ENCODE results near the gene APOBEC2. TPM values are rescaled to one million over a fixed set of nuclear protein-coding genes. Genes with fewer than 3 reads are reported as not detected.
A peak's percentile ranks its signal among the peaks of the same experiment; 100 is the strongest.

The APOBEC2 gene
- total and polyA plus RNA-seq, 2 of the 13 experiments (the other 11 are each of a cell fraction or from before 2014, with no cell fraction given): 0.09 TPM; not detected in 1

DNA sequence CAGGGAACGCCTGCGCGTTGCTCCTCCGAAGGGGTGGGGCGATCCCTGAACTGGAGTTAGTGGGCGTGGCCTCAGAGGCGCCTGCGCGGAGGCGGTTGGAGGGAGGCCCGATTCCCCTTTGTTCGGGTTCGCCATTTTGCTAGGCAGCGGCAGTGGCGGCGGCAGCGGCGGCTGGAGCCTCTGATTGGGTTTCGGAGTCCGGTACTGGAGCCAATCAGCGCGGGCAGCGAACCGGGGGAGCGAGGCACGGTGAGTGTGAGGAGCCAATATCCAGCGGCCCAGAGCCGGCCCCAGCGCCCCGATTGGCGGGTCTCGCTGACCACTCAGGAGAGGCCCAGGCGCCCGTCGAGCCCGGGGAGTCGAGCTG is 19.8 kb downstream of the APOBEC2 start, which contains the start of gene NFYA (continued):
- TF ChIP-seq, protein P1, sequence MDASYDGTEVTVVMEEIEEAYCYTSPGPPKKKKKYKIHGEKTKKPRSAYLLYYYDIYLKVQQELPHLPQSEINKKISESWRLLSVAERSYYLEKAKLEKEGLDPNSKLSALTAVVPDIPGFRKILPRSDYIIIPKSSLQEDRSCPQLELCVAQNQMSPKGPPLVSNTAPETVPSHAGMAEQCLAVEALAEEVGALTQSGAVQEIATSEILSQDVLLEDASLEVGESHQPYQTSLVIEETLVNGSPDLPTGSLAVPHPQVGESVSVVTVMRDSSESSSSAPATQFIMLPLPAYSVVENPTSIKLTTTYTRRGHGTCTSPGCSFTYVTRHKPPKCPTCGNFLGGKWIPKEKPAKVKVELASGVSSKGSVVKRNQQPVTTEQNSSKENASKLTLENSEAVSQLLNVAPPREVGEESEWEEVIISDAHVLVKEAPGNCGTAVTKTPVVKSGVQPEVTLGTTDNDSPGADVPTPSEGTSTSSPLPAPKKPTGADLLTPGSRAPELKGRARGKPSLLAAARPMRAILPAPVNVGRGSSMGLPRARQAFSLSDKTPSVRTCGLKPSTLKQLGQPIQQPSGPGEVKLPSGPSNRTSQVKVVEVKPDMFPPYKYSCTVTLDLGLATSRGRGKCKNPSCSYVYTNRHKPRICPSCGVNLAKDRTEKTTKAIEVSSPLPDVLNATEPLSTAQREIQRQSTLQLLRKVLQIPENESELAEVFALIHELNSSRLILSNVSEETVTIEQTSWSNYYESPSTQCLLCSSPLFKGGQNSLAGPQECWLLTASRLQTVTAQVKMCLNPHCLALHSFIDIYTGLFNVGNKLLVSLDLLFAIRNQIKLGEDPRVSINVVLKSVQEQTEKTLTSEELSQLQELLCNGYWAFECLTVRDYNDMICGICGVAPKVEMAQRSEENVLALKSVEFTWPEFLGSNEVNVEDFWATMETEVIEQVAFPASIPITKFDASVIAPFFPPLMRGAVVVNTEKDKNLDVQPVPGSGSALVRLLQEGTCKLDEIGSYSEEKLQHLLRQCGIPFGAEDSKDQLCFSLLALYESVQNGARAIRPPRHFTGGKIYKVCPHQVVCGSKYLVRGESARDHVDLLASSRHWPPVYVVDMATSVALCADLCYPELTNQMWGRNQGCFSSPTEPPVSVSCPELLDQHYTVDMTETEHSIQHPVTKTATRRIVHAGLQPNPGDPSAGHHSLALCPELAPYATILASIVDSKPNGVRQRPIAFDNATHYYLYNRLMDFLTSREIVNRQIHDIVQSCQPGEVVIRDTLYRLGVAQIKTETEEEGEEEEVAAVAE (CRISPR knock-in tag; IDR thresholded peaks at IDR 0.05; ENCODE audit: borderline replicate concordance): peak; percentile 29; the same call in 1 of the 2 replicates
- TF ChIP-seq, protein P2, sequence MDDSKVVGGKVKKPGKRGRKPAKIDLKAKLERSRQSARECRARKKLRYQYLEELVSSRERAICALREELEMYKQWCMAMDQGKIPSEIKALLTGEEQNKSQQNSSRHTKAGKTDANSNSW (CRISPR knock-in tag; IDR thresholded peaks at IDR 0.05; ENCODE audit: borderline replicate concordance): no peak

DNA sequence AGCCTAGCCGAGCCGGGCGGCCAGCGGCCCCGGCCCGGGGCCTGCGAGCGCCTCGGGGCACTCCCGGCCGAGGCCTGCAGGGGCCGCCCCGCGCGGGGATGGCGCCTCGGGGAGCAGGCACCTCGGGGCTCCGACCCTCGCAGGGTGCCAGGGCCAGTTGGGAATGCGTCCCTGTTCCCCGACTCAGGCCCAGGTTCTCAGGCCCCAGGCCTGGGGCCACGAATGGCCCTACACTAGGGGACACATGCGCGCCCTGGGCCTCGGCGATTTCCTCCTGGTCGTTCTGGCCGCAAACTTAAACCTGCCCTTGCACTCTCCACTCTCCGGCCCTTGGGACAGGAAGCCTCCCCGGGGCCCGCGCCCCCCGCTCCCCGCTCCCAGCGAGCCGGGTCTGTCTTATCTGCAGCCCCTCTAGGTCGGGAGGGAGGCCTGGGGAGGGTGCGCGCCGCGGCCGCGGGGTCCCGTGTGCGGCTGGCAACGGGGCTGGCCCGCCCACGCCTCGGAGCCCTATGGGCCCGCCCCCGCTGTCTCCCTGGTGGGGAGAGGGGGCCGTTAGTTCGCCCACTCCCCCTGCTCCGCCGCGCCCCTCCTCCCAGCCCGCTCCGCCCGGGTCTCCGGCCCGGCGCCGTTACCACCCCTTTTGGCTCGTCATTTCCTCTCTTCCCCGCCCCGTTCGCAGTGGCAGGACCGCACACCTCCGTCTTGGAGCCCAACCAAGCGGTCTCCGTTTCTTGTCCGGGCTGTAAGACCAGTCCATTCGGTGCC is 20.4 kb downstream of the APOBEC2 start:
- no peak overlapping the region for H2AFZ ChIP-seq (ENCODE audit: low read length)
- peaks cover 43% of the 10 kb centered on the region for H3K4me1 ChIP-seq (ENCODE audit: insufficient read depth, low read length)
- POLR2A ChIA-PET: interaction anchor here (1.0 to 3.0 kb wide), 18 partner anchors 10 to 1490 kb away, joined by 3 to 46 read pairs (median 5); partner anchors contain the start of genes TSPO2, UBR2 and UNC5CL
- H3K9me3 ChIP-seq (ENCODE audit: low read length): no peaks in the 10 kb centered on the region
- H3K79me2 ChIP-seq (ENCODE audit: insufficient read depth, low read length): peaks cover 56% of the 10 kb centered on the region
- DNase-seq (ENCODE audit: low spot score) (peak; percentile 86), FAIRE-seq (no peak), ATAC-seq (peak; percentile 47)
- peaks cover 0 to 12% of the 10 kb centered on the region in 2 experiments; a peak in 3 of 5 replicates for H3K36me3 ChIP-seq (replicated peaks in 1 of 2; ENCODE audit: control insufficient read depth in 1 of 2, insufficient read depth in 2 of 2, low read length in 2 of 2)
- CTCF ChIA-PET (ENCODE audit: low intra/inter-chr PET ratio, low total read pairs): no interaction called here
- in situ Hi-C loops (cut with HindIII; ENCODE audit: extremely low pct_ligation_motif_present, low pct_unique_long_range_greater_than_20kb) (loop anchor here (5.0 kb wide), 1 partner anchor 76 kb away; no protein-coding TSS in a partner anchor), intact Hi-C loops (cut with micrococcal nuclease; ENCODE audit: unreplicated experiment) (loop anchor here (2.0 kb wide), 2 partner anchors 115 to 175 kb away; no protein-coding TSS in a partner anchor)
- no peaks in the 10 kb centered on the region; a peak in 2 of 5 replicates for H3K27me3 ChIP-seq (ENCODE audit: control insufficient read depth in 1 of 2, insufficient read depth in 2 of 2, low read length in 2 of 2)
- peak overlapping the region; percentile 99 for H3K9ac ChIP-seq (ENCODE audit: insufficient read depth, low read depth, low read length)
- H3K4me2 ChIP-seq (ENCODE audit: low read depth, low read length): peak overlapping the region; percentile 93
- H4K20me1 ChIP-seq (ENCODE audit: insufficient read depth, low read length): peaks cover 17% of the 10 kb centered on the region
- BruUV-seq (replicated peaks): no TSS peak
- 1% methylated on average over 22 of the region's 74 CpGs for WGBS (ENCODE audit: low lambda C conversion rate)
- peak overlapping the region; percentile 97 to 100 (median 98) for H3K4me3 ChIP-seq (replicated peaks in 1 of 3; ENCODE audit: insufficient read depth in 1 of 3, low read depth in 2 of 3, low read length in 3 of 3)
- H3K27ac ChIP-seq (ENCODE audit: extremely low read length, insufficient read depth, low read length): peak overlapping the region; percentile 97
- no peak; the same call in 1 of the 2 replicates for TF ChIP-seq YEATS2 (CRISPR knock-in tag; IDR thresholded peaks at IDR 0.05; ENCODE audit: borderline replicate concordance)
- TF ChIP-seq IRF2 (CRISPR knock-in tag; IDR thresholded peaks at IDR 0.05): peak; percentile 17; the same call in 1 of the 2 replicates
- TF ChIP-seq SRSF1 (optimal IDR thresholded peaks at IDR 0.05; ENCODE audit: low read depth, low read length): peak; percentile 85
- TF ChIP-seq, protein P2 (CRISPR knock-in tag; IDR thresholded peaks at IDR 0.05; ENCODE audit: borderline replicate concordance): no peak
- TF ChIP-seq, protein P3, sequence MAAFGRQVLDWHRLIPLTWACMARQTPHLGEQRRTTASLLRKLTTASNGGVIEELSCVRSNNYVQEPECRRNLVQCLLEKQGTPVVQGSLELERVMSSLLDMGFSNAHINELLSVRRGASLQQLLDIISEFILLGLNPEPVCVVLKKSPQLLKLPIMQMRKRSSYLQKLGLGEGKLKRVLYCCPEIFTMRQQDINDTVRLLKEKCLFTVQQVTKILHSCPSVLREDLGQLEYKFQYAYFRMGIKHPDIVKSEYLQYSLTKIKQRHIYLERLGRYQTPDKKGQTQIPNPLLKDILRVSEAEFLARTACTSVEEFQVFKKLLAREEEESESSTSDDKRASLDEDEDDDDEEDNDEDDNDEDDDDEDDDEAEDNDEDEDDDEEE (CRISPR knock-in tag; IDR thresholded peaks at IDR 0.05): peak; percentile 71; the same call in 1 of the 2 replicates
- TF ChIP-seq, protein P4, sequence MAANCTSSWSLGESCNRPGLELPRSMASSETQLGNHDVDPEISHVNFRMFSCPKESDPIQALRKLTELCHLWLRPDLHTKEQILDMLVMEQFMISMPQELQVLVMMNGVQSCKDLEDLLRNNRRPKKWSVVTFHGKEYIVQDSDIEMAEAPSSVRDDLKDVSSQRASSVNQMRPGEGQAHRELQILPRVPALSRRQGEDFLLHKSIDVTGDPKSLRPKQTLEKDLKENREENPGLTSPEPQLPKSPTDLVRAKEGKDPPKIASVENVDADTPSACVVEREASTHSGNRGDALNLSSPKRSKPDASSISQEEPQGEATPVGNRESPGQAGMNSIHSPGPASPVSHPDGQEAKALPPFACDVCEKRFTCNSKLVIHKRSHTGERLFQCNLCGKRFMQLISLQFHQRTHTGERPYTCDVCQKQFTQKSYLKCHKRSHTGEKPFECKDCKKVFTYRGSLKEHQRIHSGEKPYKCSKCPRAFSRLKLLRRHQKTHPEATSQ (CRISPR knock-in tag; IDR thresholded peaks at IDR 0.05; ENCODE audit: borderline replicate concordance): no peak
